K562 (cell line): ENCODE results near the gene BSN. TPM values are rescaled to one million over a fixed set of nuclear protein-coding genes. Genes with fewer than 3 reads are reported as not detected.

Experiments used
- ATAC-seq: fragments of 200-7000 bp; cut with Tn5 transposase; 3 replicates; pipeline ENCODE4 v1.9.1; 2020; ENCODE audit warnings: moderate library complexity
- BruUV-seq: library from RNA; stranded (reverse); fragments of 400-500 nt; replicated peaks from 2 replicates; lab custom pipeline; 2021; lab: Mats Ljungman, UMichigan
- CTCF ChIA-PET: fragments of 300-600 bp; formaldehyde crosslinking; extraction: SDS; loops from one replicate; lab custom pipeline; 2021; ENCODE audit warnings: low intra/inter-chr PET ratio; lab: Yijun Ruan, JAX
- POLR2A ChIA-PET: fragments of 300-600, 350-650 bp; sonication (Branson Sonifier 250); formaldehyde crosslinking; extraction: SDS; loops from one replicate; lab custom pipeline; 2021; ENCODE audit warnings: antibody characterized with exemption, inconsistent platforms; lab: Yijun Ruan, JAX
- DNase-seq, 4 experiments: peaks; one replicate each; pipeline versions ENCODE4 v3.0.0 to v3.0.0-alpha.2; 2011 to 2018; ENCODE audit warnings: low spot score in 3 of 4, mixed read lengths in 3 of 4; ENCODE audit errors: extremely low read depth in 1 of 4
- FAIRE-seq: peaks from 2 replicates; lab custom pipeline; 2011; peaks lifted over from hg19 to GRCh38; lab: Jason Lieb, UNC
- H2AFZ ChIP-seq: 2 replicates; pipeline ENCODE4 v1.6.0; 2011; ENCODE audit warnings: low read depth, low read length, control low read depth, inconsistent platforms
- H3K27ac ChIP-seq: fragments of 200-600 bp; 3 replicates; pipeline ENCODE4 v1.8.0; 2011; ENCODE audit warnings: low read depth, mild to moderate bottlenecking, control low read depth, inconsistent platforms, low read length, moderate library complexity, mixed read lengths; ENCODE audit errors: extremely low read depth
- H3K27me3 ChIP-seq, 2 experiments: fragments of 300-600 bp in 1 of 2; 2 replicates in 1 of 2; 3 replicates in 1 of 2; pipeline versions ENCODE4 v1.6.0 to v1.8.0; 2011; ENCODE audit warnings: inconsistent platforms in 2 of 2, low read length in 2 of 2, mild to moderate bottlenecking in 1 of 2, mixed read lengths in 1 of 2, moderate library complexity in 1 of 2; ENCODE audit not compliant: control insufficient read depth in 2 of 2, insufficient read depth in 2 of 2
- H3K36me3 ChIP-seq: fragments of 300-600 bp; 3 replicates; pipeline ENCODE4 v1.8.0; 2011; ENCODE audit warnings: mild to moderate bottlenecking, low read length, inconsistent platforms; ENCODE audit not compliant: control insufficient read depth, insufficient read depth
- H3K4me1 ChIP-seq, 2 experiments: fragments of 200-600 bp in 1 of 2; replicated peaks in 1 of 2; 2 replicates in 1 of 2; 3 replicates in 1 of 2; pipeline versions ENCODE4 v1.5.1 to v1.8.0; 2011; ENCODE audit warnings: inconsistent platforms in 2 of 2, low read length in 2 of 2, mild to moderate bottlenecking in 1 of 2, mixed read lengths in 1 of 2, moderate library complexity in 1 of 2; ENCODE audit not compliant: control insufficient read depth in 2 of 2, insufficient read depth in 2 of 2
- H3K4me2 ChIP-seq: 2 replicates; pipeline ENCODE4 v1.6.1; 2011; ENCODE audit warnings: low read length, control low read depth, inconsistent platforms, mixed read lengths; ENCODE audit not compliant: insufficient read depth
- H3K4me3 ChIP-seq: fragments of 200-600 bp; sonication (generic), shearing (Covaris generic); 2 replicates; pipeline ENCODE4 v1.5.1; 2016; ENCODE audit warnings: control low read depth, inconsistent platforms
- H3K79me2 ChIP-seq: fragments of 200-600 bp; 3 replicates; pipeline ENCODE4 v1.8.0; 2011; ENCODE audit warnings: low read length, inconsistent platforms; ENCODE audit not compliant: control insufficient read depth, insufficient read depth
- H3K9ac ChIP-seq, 2 experiments: 2 replicates each; pipeline versions ENCODE4 v1.6.0 to v1.6.1; 2011; ENCODE audit warnings: low read depth in 2 of 2, low read length in 2 of 2, control low read depth in 1 of 2, inconsistent platforms in 1 of 2, mild to moderate bottlenecking in 1 of 2, mixed read lengths in 1 of 2; ENCODE audit not compliant: insufficient read depth in 1 of 2
- H3K9me1 ChIP-seq: one replicate; pipeline ENCODE4 v1.6.0; 2011; ENCODE audit warnings: inconsistent platforms, mild to moderate bottlenecking, low read length, moderate library complexity; ENCODE audit not compliant: control insufficient read depth, insufficient read depth
- H3K9me3 ChIP-seq: replicated peaks from 2 replicates; pipeline ENCODE4 v1.5.1; 2011; ENCODE audit warnings: low read depth, low read length, inconsistent platforms; ENCODE audit not compliant: control insufficient read depth, insufficient read depth
- H4K20me1 ChIP-seq: replicated peaks from 2 replicates; pipeline ENCODE4 v1.6.1; 2011; ENCODE audit warnings: low read length, inconsistent platforms, mixed read lengths; ENCODE audit not compliant: control insufficient read depth, insufficient read depth
- CBX2 ChIP-seq: fragments of 200-600 bp; sonication (generic); IDR thresholded peaks from one replicate; pipeline ENCODE4 v1.6.1; 2012; ENCODE audit warnings: mild to moderate bottlenecking, low read length, inconsistent platforms; ENCODE audit not compliant: insufficient read depth, poor library complexity, severe bottlenecking
- E2F3 ChIP-seq: fragments of 250-450 bp; sonication (Bioruptor Pico); IDR thresholded peaks from 2 replicates; pipeline ENCODE4 v1.4.0; 2020; ENCODE audit warnings: mild to moderate bottlenecking
- ELF1 ChIP-seq: fragments of 200-800 bp; sonication (Bioruptor generic); IDR thresholded peaks from 2 replicates; pipeline ENCODE4 v1.6.1; 2016; ENCODE audit warnings: missing genetic modification characterization, missing compliant biosample characterization
- GATA2 ChIP-seq: sonication (generic); formaldehyde crosslinking; IDR thresholded peaks from 2 replicates; pipeline ENCODE4 v1.4.0; 2020; ENCODE audit warnings: mild to moderate bottlenecking, missing genetic modification reagents
- HCFC1 ChIP-seq: IDR thresholded peaks from 2 replicates; pipeline ENCODE4 v1.6.1; 2012; ENCODE audit warnings: low read depth, low read length, improper control_type of control experiment
- MYC ChIP-seq, 2 experiments: fragments of 250-450 bp in 1 of 2; sonication (Bioruptor Pico) in 1 of 2; IDR thresholded peaks; 2 replicates each; pipeline versions ENCODE4 v1.5.1 to v1.6.1; 2012 to 2021; ENCODE audit warnings: low read depth in 2 of 2, borderline replicate concordance in 1 of 2, improper control_type of control experiment in 1 of 2, low read length in 1 of 2, mild to moderate bottlenecking in 1 of 2, moderate library complexity in 1 of 2
- RAD21 ChIP-seq, 2 experiments: fragments of 250-450 bp in 1 of 2; fragments of 450-650 bp in 1 of 2; sonication (Bioruptor Pico) in 1 of 2; formaldehyde crosslinking in 1 of 2; IDR thresholded peaks in 1 of 2; conservative IDR thresholded peaks in 1 of 2; 2 replicates each; pipeline versions ENCODE4 v1.4.0 to v1.8.0; 2020 to 2022; ENCODE audit warnings: mild to moderate bottlenecking in 2 of 2, moderate library complexity in 1 of 2
- RFX1 ChIP-seq: fragments of 450-650 bp; IDR thresholded peaks from 2 replicates; pipeline ENCODE4 v1.6.1; 2016; ENCODE audit warnings: mild to moderate bottlenecking, moderate library complexity
- SMAD1 ChIP-seq: fragments of 150-350 bp; IDR thresholded peaks from 2 replicates; pipeline ENCODE4 v1.6.1; 2014; ENCODE audit warnings: low read length, low read depth; ENCODE audit not compliant: partially characterized antibody
- ZNF717 ChIP-seq: fragments of 250-450 bp; sonication (Bioruptor Pico); IDR thresholded peaks from 2 replicates; pipeline ENCODE4 v1.5.0; 2021
- ZNF778 ChIP-seq: fragments of 450-650 bp; formaldehyde crosslinking; IDR thresholded peaks from 2 replicates; pipeline ENCODE4 v1.4.0; 2020; ENCODE audit warnings: mild to moderate bottlenecking, moderate library complexity
- WGBS: fragments of 100-300 bp; shearing (Covaris generic); methylation state at CpG from one replicate; pipeline ENCODE4 v1.1.6; 2016; ENCODE audit warnings: low coverage, mixed read lengths; ENCODE audit not compliant: insufficient coverage; ENCODE audit errors: missing lambda C conversion rate; 5-methylcytosine and 5-hydroxymethylcytosine counted together
- in situ Hi-C: fragments of 300-500 bp; cut with MboI; formaldehyde crosslinking; loops from 4 replicates; pipeline ENCODE4 v1.15.0; 2018; ENCODE audit warnings: inconsistent platforms, mixed read lengths
- intact Hi-C: fragments of 100-400 bp; cut with micrococcal nuclease; formaldehyde crosslinking; loops from 2 replicates; pipeline ENCODE4 v1.14.2; 2022
- polyA plus RNA-seq, 8 experiments: library from polyadenylated mRNA; depleted of rRNA in 4 of 8; stranded (reverse) in 5 of 8; unstranded in 3 of 8; fragments of >200 nt; fragmentation: Nextera tagmentation in 2 of 8; fragmentation: Illumina TruSeq in 1 of 8; extraction: Ambion mirVana in 2 of 8; extraction: Trizol in 1 of 8; gene quantifications; 2 replicates each; pipeline versions ENCODE4 v1.2.1 to v1.2.3, GENCODE V29; 2011 to 2014; ENCODE audit warnings: inconsistent platforms in 1 of 8, missing spikeins in 1 of 8
- total RNA-seq, 7 experiments: library from RNA; depleted of rRNA in 6 of 7; stranded (reverse); fragments of >200 nt in 6 of 7; fragmentation: Illumina TruSeq in 2 of 7; extraction: Trizol in 2 of 7; gene quantifications; 2 replicates each; pipeline versions ENCODE4 v1.2.1 to v1.2.3, GENCODE V29; 2011 to 2021; ENCODE audit warnings: low replicate concordance in 1 of 7
- TF ChIP-seq, protein P1 (sequence below): fragments of 450-650 bp; IDR thresholded peaks from 2 replicates; pipeline ENCODE4 v1.6.1; 2018; ENCODE audit warnings: mild to moderate bottlenecking, low read depth; ENCODE audit not compliant: partially characterized antibody
- TF ChIP-seq, protein P2 (sequence below), 3 experiments: fragments of 200-800 bp in 1 of 3; fragments of 250-450 bp in 1 of 3; fragments of 450-650 bp in 1 of 3; sonication (Bioruptor Pico) in 1 of 3; sonication (Bioruptor generic) in 1 of 3; formaldehyde crosslinking in 1 of 3; IDR thresholded peaks; 2 replicates each; pipeline versions ENCODE4 v1.6.1 to v1.8.0; 2016 to 2022; ENCODE audit warnings: mild to moderate bottlenecking in 2 of 3, missing genetic modification characterization in 2 of 3, missing compliant biosample characterization in 1 of 3, moderate library complexity in 1 of 3
- TF ChIP-seq, protein P3 (sequence below), 2 experiments: fragments of 450-650 bp in 1 of 2; sonication (generic) in 1 of 2; formaldehyde crosslinking; conservative IDR thresholded peaks; 2 replicates each; pipeline versions ENCODE4 v1.4.0 to v1.8.1; 2020 to 2022; ENCODE audit warnings: mild to moderate bottlenecking in 1 of 2, missing genetic modification reagents in 1 of 2

BSN gene
- total and polyA plus RNA-seq, 9 of the 15 experiments (the other 6 are each of a cell fraction or from before 2014, with no cell fraction given) = 0.03 to 1.5 (median 0.29) TPM

DNA sequence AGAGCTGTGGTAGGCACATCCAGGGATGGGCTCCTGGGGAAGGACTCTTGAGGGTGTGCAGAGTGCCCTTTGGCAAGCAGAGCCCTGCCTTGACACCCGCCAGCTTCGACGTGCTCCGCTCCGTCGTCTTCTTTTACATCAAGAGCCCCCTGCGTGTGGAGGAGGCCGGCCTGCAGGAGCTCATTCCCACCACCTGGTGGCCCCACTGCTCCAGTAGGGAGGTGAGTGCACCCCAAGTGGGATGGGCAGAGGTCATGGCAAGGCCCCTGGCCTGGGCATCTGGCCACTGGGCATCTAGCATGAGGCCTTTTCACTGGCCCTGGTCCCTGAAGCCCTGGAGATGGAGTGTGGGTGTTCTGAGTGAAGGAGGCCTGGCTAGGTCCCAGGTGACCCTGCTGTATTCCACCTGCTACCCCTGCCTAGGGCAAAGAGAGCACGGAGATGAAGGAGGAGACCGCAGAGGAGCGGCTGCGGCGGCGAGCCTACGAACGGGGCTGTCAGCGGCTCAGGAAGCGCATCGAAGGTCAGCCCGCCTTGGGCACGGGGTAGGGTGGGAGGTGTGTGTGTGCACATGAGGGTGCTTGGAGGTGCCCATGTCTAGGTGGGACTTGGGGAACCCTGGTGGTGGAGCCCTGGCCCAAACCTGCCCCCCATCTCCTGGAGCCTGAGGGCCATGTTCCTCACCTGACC is 147.3 kb downstream of the BSN start:
- DNase-seq (peak in 3 of 4 experiments; percentile 23 to 37 (median 32)), FAIRE-seq (no peak), ATAC-seq (peak; percentile 61)
- intact Hi-C loops = loop anchor here (5.0 kb wide), 1 partner anchor 206 kb away; no protein-coding TSS in a partner anchor
- peaks cover 82% of the 10 kb centered on the region; the same call in 2 of the 3 replicates for H3K36me3 ChIP-seq
- no peak overlapping the region; a peak in 1 of 4 replicates for H3K9ac ChIP-seq
- WGBS = 73% methylated on average over 10 of the region's 21 CpGs
- POLR2A ChIA-PET = interaction anchor here (0.6 to 1.3 kb wide), 5 partner anchors 93 to 198 kb away, joined by 3 to 5 read pairs (median 4); no protein-coding TSS in a partner anchor
- BruUV-seq = no TSS peak
- CTCF ChIA-PET = interaction anchor here (0.6 kb wide), 1 partner anchor 9 kb away, joined by 4 read pairs; no protein-coding TSS in a partner anchor
- no peaks in the 10 kb centered on the region for H3K79me2 ChIP-seq
- no peaks in the 10 kb centered on the region for H4K20me1 ChIP-seq
- H3K4me1 ChIP-seq = peaks cover 0 to 10% of the 10 kb centered on the region in 2 experiments; a peak in 2 of 5 replicates
- in situ Hi-C loops = loop anchor here (5.0 kb wide), 1 partner anchor 141 kb away; no protein-coding TSS in a partner anchor
- no peak overlapping the region for H3K4me2 ChIP-seq
- H3K4me3 ChIP-seq = no peak overlapping the region
- H3K27me3 ChIP-seq = no peaks in the 10 kb centered on the region
- peaks cover 3% of the 10 kb centered on the region for H3K9me1 ChIP-seq
- H3K27ac ChIP-seq = no peak overlapping the region
- H2AFZ ChIP-seq = no peak overlapping the region
- H3K9me3 ChIP-seq = no peaks in the 10 kb centered on the region
- no peak for TF ChIP-seq CBX2
- TF ChIP-seq, protein P1, sequence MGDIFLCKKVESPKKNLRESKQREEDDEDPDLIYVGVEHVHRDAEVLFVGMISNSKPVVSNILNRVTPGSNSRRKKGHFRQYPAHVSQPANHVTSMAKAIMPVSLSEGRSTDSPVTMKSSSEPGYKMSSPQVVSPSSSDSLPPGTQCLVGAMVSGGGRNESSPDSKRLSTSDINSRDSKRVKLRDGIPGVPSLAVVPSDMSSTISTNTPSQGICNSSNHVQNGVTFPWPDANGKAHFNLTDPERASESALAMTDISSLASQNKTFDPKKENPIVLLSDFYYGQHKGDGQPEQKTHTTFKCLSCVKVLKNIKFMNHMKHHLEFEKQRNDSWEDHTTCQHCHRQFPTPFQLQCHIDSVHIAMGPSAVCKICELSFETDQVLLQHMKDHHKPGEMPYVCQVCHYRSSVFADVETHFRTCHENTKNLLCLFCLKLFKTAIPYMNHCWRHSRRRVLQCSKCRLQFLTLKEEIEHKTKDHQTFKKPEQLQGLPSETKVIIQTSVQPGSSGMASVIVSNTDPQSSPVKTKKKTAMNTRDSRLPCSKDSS = no peak
- TF ChIP-seq RFX1 = no peak
- TF ChIP-seq ELF1 (tag) = no peak
- TF ChIP-seq GATA2 (CRISPR knock-in tag) = no peak
- TF ChIP-seq RAD21 (CRISPR knock-in tag; conservative IDR thresholded peaks at IDR 0.05 in 1 of 2, IDR thresholded peaks at IDR 0.05 in 1 of 2) = peak in 1 of 2 experiments; percentile 11; a peak in 1 of 4 replicates
- no peak for TF ChIP-seq ZNF717 (CRISPR knock-in tag)
- TF ChIP-seq HCFC1 = no peak
- TF ChIP-seq, protein P2, sequence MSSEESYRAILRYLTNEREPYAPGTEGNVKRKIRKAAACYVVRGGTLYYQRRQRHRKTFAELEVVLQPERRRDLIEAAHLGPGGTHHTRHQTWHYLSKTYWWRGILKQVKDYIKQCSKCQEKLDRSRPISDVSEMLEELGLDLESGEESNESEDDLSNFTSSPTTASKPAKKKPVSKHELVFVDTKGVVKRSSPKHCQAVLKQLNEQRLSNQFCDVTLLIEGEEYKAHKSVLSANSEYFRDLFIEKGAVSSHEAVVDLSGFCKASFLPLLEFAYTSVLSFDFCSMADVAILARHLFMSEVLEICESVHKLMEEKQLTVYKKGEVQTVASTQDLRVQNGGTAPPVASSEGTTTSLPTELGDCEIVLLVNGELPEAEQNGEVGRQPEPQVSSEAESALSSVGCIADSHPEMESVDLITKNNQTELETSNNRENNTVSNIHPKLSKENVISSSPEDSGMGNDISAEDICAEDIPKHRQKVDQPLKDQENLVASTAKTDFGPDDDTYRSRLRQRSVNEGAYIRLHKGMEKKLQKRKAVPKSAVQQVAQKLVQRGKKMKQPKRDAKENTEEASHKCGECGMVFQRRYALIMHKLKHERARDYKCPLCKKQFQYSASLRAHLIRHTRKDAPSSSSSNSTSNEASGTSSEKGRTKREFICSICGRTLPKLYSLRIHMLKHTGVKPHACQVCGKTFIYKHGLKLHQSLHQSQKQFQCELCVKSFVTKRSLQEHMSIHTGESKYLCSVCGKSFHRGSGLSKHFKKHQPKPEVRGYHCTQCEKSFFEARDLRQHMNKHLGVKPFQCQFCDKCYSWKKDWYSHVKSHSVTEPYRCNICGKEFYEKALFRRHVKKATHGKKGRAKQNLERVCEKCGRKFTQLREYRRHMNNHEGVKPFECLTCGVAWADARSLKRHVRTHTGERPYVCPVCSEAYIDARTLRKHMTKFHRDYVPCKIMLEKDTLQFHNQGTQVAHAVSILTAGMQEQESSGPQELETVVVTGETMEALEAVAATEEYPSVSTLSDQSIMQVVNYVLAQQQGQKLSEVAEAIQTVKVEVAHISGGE (CRISPR knock-in tag; IDR thresholded peaks at IDR 0.05) = no peak
- no peak for TF ChIP-seq MYC (IDR thresholded peaks at IDR 0.05; ENCODE audit: low read depth, low read length)
- TF ChIP-seq MYC (CRISPR knock-in tag; IDR thresholded peaks at IDR 0.05; ENCODE audit: borderline replicate concordance, low read depth) = no peak
- TF ChIP-seq, protein P3, sequence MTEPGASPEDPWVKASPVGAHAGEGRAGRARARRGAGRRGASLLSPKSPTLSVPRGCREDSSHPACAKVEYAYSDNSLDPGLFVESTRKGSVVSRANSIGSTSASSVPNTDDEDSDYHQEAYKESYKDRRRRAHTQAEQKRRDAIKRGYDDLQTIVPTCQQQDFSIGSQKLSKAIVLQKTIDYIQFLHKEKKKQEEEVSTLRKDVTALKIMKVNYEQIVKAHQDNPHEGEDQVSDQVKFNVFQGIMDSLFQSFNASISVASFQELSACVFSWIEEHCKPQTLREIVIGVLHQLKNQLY (CRISPR knock-in tag; conservative IDR thresholded peaks at IDR 0.05) = no peak
- TF ChIP-seq ZNF778 (CRISPR knock-in tag) = no peak
- no peak for TF ChIP-seq SMAD1
- no peak for TF ChIP-seq E2F3 (CRISPR knock-in tag)
